Measurements from ENCODE around the gene KRT72. TPM values are rescaled to one million over a fixed set of nuclear protein-coding genes. Genes with fewer than 3 reads are reported as not detected.
A peak's percentile ranks its signal among the peaks of the same experiment; 100 is the strongest.

Gene KRT72
- total RNA-seq, 1 experiment from 2014 or later: not detected

DNA sequence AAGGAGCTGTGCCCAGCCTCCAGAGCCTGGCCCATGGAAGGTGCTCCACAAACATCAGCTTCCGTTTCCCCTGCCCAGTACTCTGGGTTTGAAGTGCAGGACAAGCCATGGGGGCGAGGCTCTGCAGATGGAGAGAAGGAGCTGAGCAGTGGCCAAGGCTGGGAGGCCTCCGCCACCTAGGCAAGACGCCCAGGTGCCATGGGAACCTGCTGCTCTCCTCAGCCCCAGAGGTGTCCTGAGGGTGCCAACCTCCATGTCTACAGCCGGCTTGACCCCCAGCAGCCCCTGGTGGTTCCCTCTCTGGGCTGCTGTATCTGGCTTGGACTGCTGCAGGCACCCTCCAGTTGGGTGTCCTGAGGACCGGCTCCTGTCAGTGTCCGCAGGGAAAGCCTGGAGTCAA is 60.7 kb downstream of the KRT72 start:
- ChIA-PET POLR2A (ENCODE audit: unreplicated experiment) (no interaction called here), CTCF (no interaction called here)
- H3F3A ChIP-seq (ENCODE audit: low read length, unreplicated experiment): no peaks in the 10 kb centered on the region
- H3K9ac ChIP-seq (ENCODE audit: low read length): no peak overlapping the region
- no peaks in the 10 kb centered on the region for H3K9me3 ChIP-seq (ENCODE audit: low read length)
- H3K79me2 ChIP-seq (ENCODE audit: low read length): no peaks in the 10 kb centered on the region
- no TSS peak for BruUV-seq (replicated peaks)
- TF ChIP-seq, protein P1, sequence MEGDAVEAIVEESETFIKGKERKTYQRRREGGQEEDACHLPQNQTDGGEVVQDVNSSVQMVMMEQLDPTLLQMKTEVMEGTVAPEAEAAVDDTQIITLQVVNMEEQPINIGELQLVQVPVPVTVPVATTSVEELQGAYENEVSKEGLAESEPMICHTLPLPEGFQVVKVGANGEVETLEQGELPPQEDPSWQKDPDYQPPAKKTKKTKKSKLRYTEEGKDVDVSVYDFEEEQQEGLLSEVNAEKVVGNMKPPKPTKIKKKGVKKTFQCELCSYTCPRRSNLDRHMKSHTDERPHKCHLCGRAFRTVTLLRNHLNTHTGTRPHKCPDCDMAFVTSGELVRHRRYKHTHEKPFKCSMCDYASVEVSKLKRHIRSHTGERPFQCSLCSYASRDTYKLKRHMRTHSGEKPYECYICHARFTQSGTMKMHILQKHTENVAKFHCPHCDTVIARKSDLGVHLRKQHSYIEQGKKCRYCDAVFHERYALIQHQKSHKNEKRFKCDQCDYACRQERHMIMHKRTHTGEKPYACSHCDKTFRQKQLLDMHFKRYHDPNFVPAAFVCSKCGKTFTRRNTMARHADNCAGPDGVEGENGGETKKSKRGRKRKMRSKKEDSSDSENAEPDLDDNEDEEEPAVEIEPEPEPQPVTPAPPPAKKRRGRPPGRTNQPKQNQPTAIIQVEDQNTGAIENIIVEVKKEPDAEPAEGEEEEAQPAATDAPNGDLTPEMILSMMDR (conservative IDR thresholded peaks at IDR 0.05; ENCODE audit: low read depth, low read length): no peak
- H3K36me3 ChIP-seq (ENCODE audit: low read depth, low read length): no peaks in the 10 kb centered on the region
- intact Hi-C loops (cut with micrococcal nuclease): no loop called here
- peaks cover 19% of the 10 kb centered on the region for H3K4me1 ChIP-seq (ENCODE audit: insufficient read depth, low read length)
- H2AFZ ChIP-seq (ENCODE audit: low read length): no peak overlapping the region
- no peaks in the 10 kb centered on the region for H3K9me2 ChIP-seq (replicated peaks; ENCODE audit: low read length)
- DNase-seq (no peak), ATAC-seq (no peak)
- no peak overlapping the region for H3K4me3 ChIP-seq (ENCODE audit: low read length)
- H4K20me1 ChIP-seq (ENCODE audit: low read length): no peaks in the 10 kb centered on the region
- no peak overlapping the region for H3K4me2 ChIP-seq (ENCODE audit: low read length)
- H3K27ac ChIP-seq (ENCODE audit: low read length): no peak overlapping the region
- H3K27me3 ChIP-seq (ENCODE audit: low read length): no peaks in the 10 kb centered on the region

DNA sequence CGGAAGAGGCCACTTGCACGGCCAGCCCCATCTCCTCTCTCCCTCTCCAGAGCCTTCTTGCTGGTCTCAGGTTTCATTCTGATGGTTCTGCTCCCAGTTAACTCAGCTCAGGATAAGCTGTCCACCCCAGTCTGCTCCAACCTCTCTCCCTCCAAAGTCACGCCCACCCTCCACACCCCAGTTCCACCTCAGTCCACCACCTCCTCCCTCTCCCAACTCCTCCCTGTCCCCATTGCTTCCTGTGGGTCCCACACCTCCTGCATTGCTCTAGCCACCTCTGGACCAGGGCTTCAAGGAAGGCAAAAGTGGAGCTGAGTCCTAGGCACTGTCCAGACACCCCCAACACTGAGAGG is 61.5 kb downstream of the KRT72 start:
- H3K4me2 ChIP-seq (ENCODE audit: low read length): 0 out of 2 replicates have a peak overlapping the region, but pooled peaks have one; percentile 70
- H3K36me3 ChIP-seq (ENCODE audit: low read depth, low read length): no peaks in the 10 kb centered on the region
- no peaks in the 10 kb centered on the region for H3K27me3 ChIP-seq (ENCODE audit: low read length)
- ChIA-PET CTCF (no interaction called here), POLR2A (ENCODE audit: unreplicated experiment) (no interaction called here)
- no peaks in the 10 kb centered on the region for H3K9me3 ChIP-seq (ENCODE audit: low read length)
- no peaks in the 10 kb centered on the region for H3K79me2 ChIP-seq (ENCODE audit: low read length)
- BruUV-seq (replicated peaks): no TSS peak
- no peak overlapping the region for H3K4me3 ChIP-seq (ENCODE audit: low read length)
- peaks cover 19% of the 10 kb centered on the region for H3K4me1 ChIP-seq (ENCODE audit: insufficient read depth, low read length)
- no peaks in the 10 kb centered on the region for H3F3A ChIP-seq (ENCODE audit: low read length, unreplicated experiment)
- DNase-seq (no peak), ATAC-seq (no peak)
- H3K27ac ChIP-seq (ENCODE audit: low read length): no peak overlapping the region
- H3K9ac ChIP-seq (ENCODE audit: low read length): no peak overlapping the region
- H3K9me2 ChIP-seq (replicated peaks; ENCODE audit: low read length): no peaks in the 10 kb centered on the region
- H2AFZ ChIP-seq (ENCODE audit: low read length): no peak overlapping the region
- TF ChIP-seq EZH2phosphoT487 (IDR thresholded peaks at IDR 0.05; ENCODE audit: borderline replicate concordance, low read length) (no peak), EZH2 (IDR thresholded peaks at IDR 0.05; ENCODE audit: low read length, unreplicated experiment) (no peak)
- TF ChIP-seq, protein P1 (conservative IDR thresholded peaks at IDR 0.05; ENCODE audit: low read depth, low read length): no peak
- intact Hi-C loops (cut with micrococcal nuclease): no loop called here
- no peaks in the 10 kb centered on the region for H4K20me1 ChIP-seq (ENCODE audit: low read length)

GRCh38 chr12:52539083-52539820 is 62.0 kb downstream of the KRT72 start:
- intact Hi-C loops (cut with micrococcal nuclease): no loop called here
- Histone ChIP-seq H3K79me2 (ENCODE audit: low read length) (no peaks in the 10 kb centered on the region), H2AFZ (ENCODE audit: low read length) (no peak overlapping the region), H3K4me2 (ENCODE audit: low read length) (peak overlapping the region; percentile 70), H3K9me2 (replicated peaks; ENCODE audit: low read length) (no peaks in the 10 kb centered on the region), H3K4me3 (ENCODE audit: low read length) (no peak overlapping the region), H3F3A (ENCODE audit: low read length, unreplicated experiment) (no peaks in the 10 kb centered on the region), H3K9me3 (ENCODE audit: low read length) (no peaks in the 10 kb centered on the region), H4K20me1 (ENCODE audit: low read length) (no peaks in the 10 kb centered on the region), H3K4me1 (ENCODE audit: insufficient read depth, low read length) (peaks cover 19% of the 10 kb centered on the region), H3K27ac (ENCODE audit: low read length) (no peak overlapping the region), H3K9ac (ENCODE audit: low read length) (no peak overlapping the region), H3K36me3 (ENCODE audit: low read depth, low read length) (no peaks in the 10 kb centered on the region), H3K27me3 (ENCODE audit: low read length) (no peaks in the 10 kb centered on the region)
- POLR2A ChIA-PET (ENCODE audit: unreplicated experiment): no interaction called here
- CTCF ChIA-PET: no interaction called here
- peak; percentile 93 for DNase-seq
- TF ChIP-seq, protein P1 (conservative IDR thresholded peaks at IDR 0.05; ENCODE audit: low read depth, low read length): no peak
- TF ChIP-seq EZH2phosphoT487 (IDR thresholded peaks at IDR 0.05; ENCODE audit: borderline replicate concordance, low read length) (no peak), EZH2 (IDR thresholded peaks at IDR 0.05; ENCODE audit: low read length, unreplicated experiment) (no peak)
- BruUV-seq (replicated peaks): no TSS peak
- peak; percentile 93 for ATAC-seq
